B cell (primary cell): Measurements from ENCODE around the gene PLEKHM2. TPM values are rescaled to one million over a fixed set of nuclear protein-coding genes. Genes with fewer than 3 reads are reported as not detected.

Source experiments
- ATAC-seq: fragments of 200-7000 bp; cut with Tn5 transposase; one replicate; pipeline ENCODE4 v1.10.0; 2021; ENCODE audit warnings: low read depth, mild to moderate bottlenecking, moderate number of reproducible peaks, moderate library complexity
- CTCF ChIA-PET: fragments of 350-600 bp; sonication (Branson Sonifier 250); formaldehyde crosslinking; loops from one replicate; lab custom pipeline; 2021; ENCODE audit warnings: antibody characterized with exemption, inconsistent platforms; lab: Charles Lee
- POLR2A ChIA-PET: fragments of 350-600 bp; sonication (Branson Sonifier 250); formaldehyde crosslinking; loops from one replicate; lab custom pipeline; 2021; ENCODE audit warnings: antibody characterized with exemption; lab: Charles Lee
- DNase-seq: peaks from one replicate; pipeline ENCODE4 v3.0.0; 2013
- H2AFZ ChIP-seq: 2 replicates; pipeline ENCODE4 v1.6.1; 2012; ENCODE audit warnings: mild to moderate bottlenecking, low read depth, low read length; ENCODE audit not compliant: insufficient read depth, poor library complexity, severe bottlenecking
- H3K27ac ChIP-seq, 2 donors: 1 replicate in 1 of 2; 2 replicates in 1 of 2; pipeline ENCODE4 v1.5.1; 2012 to 2013; ENCODE audit warnings: low read length in 2 of 2, mild to moderate bottlenecking in 2 of 2, moderate library complexity in 1 of 2
- H3K27me3 ChIP-seq, 4 experiments: fragments of 200-600 bp in 1 of 4; sonication (generic) in 1 of 4; replicated peaks in 1 of 4; 1 replicate in 2 of 4; 2 replicates in 2 of 4; pipeline versions ENCODE4 v1.6.1 to v1.7.0; 2013 to 2016; ENCODE audit warnings: low read length in 3 of 4, mild to moderate bottlenecking in 2 of 4, mixed read lengths in 1 of 4, moderate library complexity in 1 of 4; ENCODE audit not compliant: insufficient read depth in 4 of 4, control insufficient read depth in 3 of 4; ENCODE audit errors: control extremely low read depth in 1 of 4
- H3K36me3 ChIP-seq, 2 experiments: replicated peaks in 1 of 2; 1 replicate in 1 of 2; 2 replicates in 1 of 2; pipeline versions ENCODE4 v1.6.1 to v1.7.1; 2013; ENCODE audit warnings: low read length in 1 of 2; ENCODE audit not compliant: insufficient read depth in 2 of 2, control insufficient read depth in 1 of 2; ENCODE audit errors: control extremely low read depth in 1 of 2, extremely low read depth in 1 of 2
- H3K4me1 ChIP-seq, 2 donors: fragments of 200-600 bp in 1 of 2; sonication (generic) in 1 of 2; 1 replicate in 1 of 2; 2 replicates in 1 of 2; pipeline versions ENCODE4 v1.5.1 to v1.6.1; 2013 to 2017; ENCODE audit warnings: low read length in 2 of 2; ENCODE audit not compliant: control insufficient read depth in 2 of 2, insufficient read depth in 2 of 2
- H3K4me2 ChIP-seq: replicated peaks from 2 replicates; pipeline ENCODE3; 2012; ENCODE audit warnings: mild to moderate bottlenecking, low read depth, low read length; ENCODE audit not compliant: poor library complexity, severe bottlenecking
- H3K4me3 ChIP-seq, 5 experiments: fragments of 200-600 bp in 1 of 5; sonication (generic) in 1 of 5; 1 replicate in 3 of 5; 2 replicates in 2 of 5; pipeline versions ENCODE4 v1.5.1 to v1.7.0; 2011 to 2016; ENCODE audit warnings: low read length in 4 of 5, mild to moderate bottlenecking in 4 of 5, low read depth in 2 of 5, control low read depth in 1 of 5, moderate library complexity in 1 of 5; ENCODE audit not compliant: insufficient read depth in 1 of 5; ENCODE audit errors: control extremely low read depth in 1 of 5, extremely low read depth in 1 of 5
- H3K79me2 ChIP-seq: fragments of 200-600 bp; sonication (generic); one replicate; pipeline ENCODE4 v1.6.0; 2016; ENCODE audit warnings: low read length; ENCODE audit not compliant: control insufficient read depth, insufficient read depth
- H3K9ac ChIP-seq: fragments of 200-600 bp; sonication (generic); 2 replicates; pipeline ENCODE4 v1.6.1; 2017; ENCODE audit warnings: mild to moderate bottlenecking, low read length, moderate library complexity
- H3K9me3 ChIP-seq, 3 donors: one replicate each; pipeline versions ENCODE4 v1.6.1 to v1.7.1; 2013; ENCODE audit warnings: low read length in 2 of 3; ENCODE audit not compliant: control insufficient read depth in 2 of 3, insufficient read depth in 1 of 3; ENCODE audit errors: control extremely low read depth in 1 of 3
- H4K20me1 ChIP-seq: 2 replicates; pipeline ENCODE4 v1.6.0; 2012; ENCODE audit warnings: mild to moderate bottlenecking, low read length; ENCODE audit not compliant: insufficient read depth, control insufficient read depth, poor library complexity, severe bottlenecking
- H3K27ac Mint-ChIP-seq: one replicate; pipeline ENCODE4 v1.8.0; 2021; ENCODE audit warnings: mixed read lengths
- H3K27me3 Mint-ChIP-seq: one replicate; pipeline ENCODE4 v1.8.0; 2021; ENCODE audit warnings: mixed read lengths
- H3K4me1 Mint-ChIP-seq: one replicate; pipeline ENCODE4 v1.8.0; 2021; ENCODE audit warnings: mixed read lengths
- H3K4me3 Mint-ChIP-seq: one replicate; pipeline ENCODE4 v1.8.0; 2021; ENCODE audit warnings: mixed read lengths
- H3K9me3 Mint-ChIP-seq: one replicate; pipeline ENCODE4 v1.8.0; 2022; ENCODE audit warnings: mixed read lengths; ENCODE audit not compliant: insufficient read depth
- EZH2 ChIP-seq: IDR thresholded peaks from 2 replicates; pipeline ENCODE4 v1.6.1; 2012; ENCODE audit warnings: borderline replicate concordance, low read depth, mild to moderate bottlenecking, moderate library complexity, low read length; ENCODE audit not compliant: insufficient read depth, poor library complexity, severe bottlenecking
- WGBS: methylation state at CpG from one replicate; pipeline ENCODE4 v1.1.5; 2013; ENCODE audit warnings: missing lambda C conversion rate; ENCODE audit not compliant: insufficient coverage; 5-methylcytosine and 5-hydroxymethylcytosine counted together
- intact Hi-C: fragments of 100-400 bp; cut with micrococcal nuclease; formaldehyde crosslinking; loops from one replicate; pipeline ENCODE4 v1.10.0; 2022
- polyA plus RNA-seq: library from polyadenylated mRNA; depleted of rRNA; stranded (reverse); fragments of >200 nt; gene quantifications from 2 replicates; pipeline ENCODE4 v1.2.3, GENCODE V29; 2012
- total RNA-seq, 2 donors: library from RNA; stranded (reverse); fragments of 120-200 nt in 1 of 2; gene quantifications; 1 replicate in 1 of 2; 2 replicates in 1 of 2; pipeline versions ENCODE4 v1.2.3 to v1.2.4, GENCODE V29; 2013 to 2022
- TF ChIP-seq, protein P1 (sequence below): fragments of 200-600 bp; IDR thresholded peaks from one replicate; pipeline ENCODE4 v1.8.0; 2022; ENCODE audit warnings: antibody characterized with exemption, mild to moderate bottlenecking

Gene PLEKHM2
- total and polyA plus RNA-seq, 2 donors (not counting 1 experiment from before 2014, with no cell fraction given), result 99.7 to 120 TPM

DNA sequence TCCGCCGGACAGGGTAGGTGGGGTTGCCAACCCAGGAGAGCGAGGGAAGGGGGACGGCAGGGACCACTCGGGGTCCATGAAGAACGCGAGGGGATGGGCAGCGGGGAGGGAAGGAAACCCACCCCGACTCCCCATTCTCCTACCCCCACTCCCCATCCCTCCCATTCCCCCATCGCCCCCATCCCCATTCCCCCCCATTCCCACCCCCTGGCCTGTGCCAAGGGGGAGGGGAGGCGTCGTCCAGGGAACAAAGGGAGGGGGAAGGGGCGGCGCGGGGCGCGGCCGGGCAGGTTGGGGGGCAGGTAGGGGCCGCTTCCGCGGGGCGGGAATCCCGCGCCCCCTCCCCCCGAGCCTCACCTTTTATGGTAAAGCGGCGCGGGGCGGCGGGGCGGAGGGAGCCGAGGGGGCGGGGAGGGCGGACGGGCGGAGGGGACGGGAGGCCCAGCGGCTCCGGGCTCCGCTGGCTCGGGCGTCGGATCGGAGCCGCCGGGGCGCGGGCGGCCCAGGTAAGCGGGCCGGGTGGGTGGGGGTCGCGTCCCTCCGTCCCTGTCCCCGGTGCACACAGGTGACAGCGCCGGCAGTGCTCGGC, 74.3 kb downstream of the PLEKHM2 start, which contains the start of gene FBLIM1:
TSS of gene FBLIM1 (plus strand) at position 453 of the 589 bp plus-strand sequence. CDS start 6,189 bp downstream, outside the sequence.
- peak within 1 kb of the TSS; percentile 78 for H3K4me2 ChIP-seq
- peaks cover 0 to 54% (median 29%) of the 10 kb centered on the region in 4 experiments for H3K27me3 ChIP-seq
- H3K4me1 ChIP-seq, result peaks cover 20 to 25% of the 10 kb centered on the region in 2 donors
- peaks cover 0 to 10% (median 0%) of the 10 kb centered on the region in 3 donors for H3K9me3 ChIP-seq
- H3K79me2 ChIP-seq, result no peaks in the 10 kb centered on the region
- no peaks in the 10 kb centered on the region for H3K36me3 ChIP-seq
- intact Hi-C loops, result no loop called here
- ChIA-PET POLR2A (interaction anchor here (0.5 kb wide), 1 partner anchor 33 kb away, joined by 13 read pairs; no protein-coding TSS in a partner anchor), CTCF (interaction anchor here (0.7 kb wide), 1 partner anchor 61 kb away, joined by 3 read pairs; no protein-coding TSS in a partner anchor)
- no peak within 1 kb of the TSS for H3K27ac Mint-ChIP-seq
- no peak for TF ChIP-seq EZH2
- TF ChIP-seq, protein P1, sequence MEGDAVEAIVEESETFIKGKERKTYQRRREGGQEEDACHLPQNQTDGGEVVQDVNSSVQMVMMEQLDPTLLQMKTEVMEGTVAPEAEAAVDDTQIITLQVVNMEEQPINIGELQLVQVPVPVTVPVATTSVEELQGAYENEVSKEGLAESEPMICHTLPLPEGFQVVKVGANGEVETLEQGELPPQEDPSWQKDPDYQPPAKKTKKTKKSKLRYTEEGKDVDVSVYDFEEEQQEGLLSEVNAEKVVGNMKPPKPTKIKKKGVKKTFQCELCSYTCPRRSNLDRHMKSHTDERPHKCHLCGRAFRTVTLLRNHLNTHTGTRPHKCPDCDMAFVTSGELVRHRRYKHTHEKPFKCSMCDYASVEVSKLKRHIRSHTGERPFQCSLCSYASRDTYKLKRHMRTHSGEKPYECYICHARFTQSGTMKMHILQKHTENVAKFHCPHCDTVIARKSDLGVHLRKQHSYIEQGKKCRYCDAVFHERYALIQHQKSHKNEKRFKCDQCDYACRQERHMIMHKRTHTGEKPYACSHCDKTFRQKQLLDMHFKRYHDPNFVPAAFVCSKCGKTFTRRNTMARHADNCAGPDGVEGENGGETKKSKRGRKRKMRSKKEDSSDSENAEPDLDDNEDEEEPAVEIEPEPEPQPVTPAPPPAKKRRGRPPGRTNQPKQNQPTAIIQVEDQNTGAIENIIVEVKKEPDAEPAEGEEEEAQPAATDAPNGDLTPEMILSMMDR, result no peak
- H2AFZ ChIP-seq, result no peak within 1 kb of the TSS
- H3K4me3 ChIP-seq, result peak within 1 kb of the TSS in 3 of 5 experiments; percentile 15 to 42 (median 25)
- no peak for DNase-seq
- WGBS, result 4% methylated on average over 33 of the region's 58 CpGs
- H3K27me3 Mint-ChIP-seq, result peaks cover 50% of the 10 kb centered on the region
- no peaks in the 10 kb centered on the region for H4K20me1 ChIP-seq
- no peaks in the 10 kb centered on the region for H3K9me3 Mint-ChIP-seq
- peaks cover 24% of the 10 kb centered on the region for H3K4me1 Mint-ChIP-seq
- H3K4me3 Mint-ChIP-seq, result peak within 1 kb of the TSS; percentile 81
- no peak for ATAC-seq
- peak within 1 kb of the TSS; percentile 35 for H3K9ac ChIP-seq
- no peak within 1 kb of the TSS for H3K27ac ChIP-seq
